T-helper 17 cell (primary cell): Measurements from ENCODE around the gene ZWILCH. TPM values are rescaled to one million over a fixed set of nuclear protein-coding genes. Genes with fewer than 3 reads are reported as not detected.
"Not testable (repeated sequence)": the region's sequence is repeated elsewhere in the genome, so short reads cannot be mapped to it uniquely, and the experiment has no call there.

Experiments
- ATAC-seq: fragments of 150-1000 bp; cut with Tn5 transposase; 2 replicates; pipeline ENCODE4 v1.10.0; 2021; ENCODE audit warnings: mild to moderate bottlenecking, moderate library complexity
- DNase-seq, 3 donors: peaks; one replicate each; pipeline versions ENCODE4 v3.0.0 to v3.0.0-alpha.2; 2020 to 2021
- H3K9me3 ChIP-seq: one replicate; pipeline ENCODE4 v1.7.0; 2013; ENCODE audit warnings: low read length, mild to moderate bottlenecking; ENCODE audit not compliant: control insufficient read depth, poor library complexity, severe bottlenecking
- H3K27ac Mint-ChIP-seq: one replicate; pipeline ENCODE4 v1.8.0; 2022; ENCODE audit warnings: mild to moderate bottlenecking, moderate library complexity, mixed read lengths
- H3K27me3 Mint-ChIP-seq: one replicate; pipeline ENCODE4 v1.8.0; 2022; ENCODE audit warnings: mixed read lengths
- H3K36me3 Mint-ChIP-seq: one replicate; pipeline ENCODE4 v1.8.0; 2022; ENCODE audit warnings: low read depth, mixed read lengths
- H3K4me1 Mint-ChIP-seq: one replicate; pipeline ENCODE4 v1.8.0; 2022; ENCODE audit warnings: mild to moderate bottlenecking, mixed read lengths
- H3K4me3 Mint-ChIP-seq: one replicate; pipeline ENCODE4 v1.8.0; 2022; ENCODE audit warnings: mild to moderate bottlenecking, moderate library complexity, mixed read lengths
- total RNA-seq, 4 donors: library from RNA in 2 of 4; stranded (reverse) in 2 of 4; gene quantifications; one replicate each; pipeline ENCODE4 v1.2.3 and lab custom pipeline; 2022 to 2026

Gene ZWILCH
- total RNA-seq, 2 donors from 2014 or later: 5.6 to 10.5 TPM

DNA sequence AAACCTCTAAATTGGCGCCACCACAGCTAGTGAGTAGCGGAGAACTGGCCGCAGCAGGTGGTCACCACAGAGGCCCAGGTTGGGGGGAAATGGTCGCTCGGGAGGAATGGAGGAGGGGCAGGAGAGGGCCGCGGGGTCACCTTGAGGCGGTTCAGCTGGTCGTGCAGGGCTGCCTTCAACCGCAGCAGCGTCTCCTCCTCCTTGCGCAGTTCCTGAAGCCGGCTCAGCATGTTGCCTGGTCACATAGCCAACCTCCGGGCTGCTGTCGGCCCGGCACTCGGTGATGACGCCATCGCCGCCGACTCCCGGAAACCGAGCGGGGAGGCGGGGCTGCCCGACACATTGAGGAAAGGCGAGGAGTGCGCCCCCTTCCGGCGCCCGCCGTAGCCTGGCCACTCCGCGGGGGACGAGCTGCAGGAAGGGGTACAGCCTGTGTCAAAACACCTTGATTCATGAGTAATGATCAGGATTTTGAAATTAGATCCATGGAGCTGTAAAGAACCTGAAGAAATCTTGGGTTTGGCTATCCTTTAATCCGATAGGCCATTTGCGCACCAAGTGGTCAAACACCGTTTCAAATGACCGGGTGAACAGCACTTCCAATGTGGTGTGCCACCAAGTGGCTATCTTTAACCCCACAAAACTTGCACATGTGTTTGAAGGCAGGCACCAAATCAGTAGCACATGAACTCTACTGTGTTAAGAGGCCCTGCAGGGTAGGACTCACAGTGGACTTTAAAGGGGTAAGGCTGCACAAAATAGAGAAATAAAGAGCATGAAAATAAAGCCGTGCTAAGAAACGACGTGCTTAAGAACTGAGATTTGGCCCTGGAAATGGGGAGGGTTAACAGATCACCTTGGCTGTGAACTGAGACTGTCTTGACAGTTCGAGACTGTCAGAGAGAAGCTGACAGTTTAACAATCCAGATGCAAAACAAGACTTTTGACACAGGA is 7.3 kb upstream of the ZWILCH start, which contains the start of gene SNAPC5:
TSS of gene SNAPC5 (minus strand) at position 261 of the 954 bp plus-strand sequence. CDS start at position 230, 31 bp downstream.
- DNase-seq: peak; percentile 94 to 98 (median 96)
- Mint-ChIP-seq H3K4me1 (peaks cover 30% of the 10 kb centered on the region), H3K27me3 (no peaks in the 10 kb centered on the region), H3K27ac (peak within 1 kb of the TSS; percentile 95), H3K4me3 (peak within 1 kb of the TSS; percentile 92), H3K36me3 (peaks cover 8% of the 10 kb centered on the region)
- peak; percentile 93 for ATAC-seq
- H3K9me3 ChIP-seq: no peaks in the 10 kb centered on the region

DNA sequence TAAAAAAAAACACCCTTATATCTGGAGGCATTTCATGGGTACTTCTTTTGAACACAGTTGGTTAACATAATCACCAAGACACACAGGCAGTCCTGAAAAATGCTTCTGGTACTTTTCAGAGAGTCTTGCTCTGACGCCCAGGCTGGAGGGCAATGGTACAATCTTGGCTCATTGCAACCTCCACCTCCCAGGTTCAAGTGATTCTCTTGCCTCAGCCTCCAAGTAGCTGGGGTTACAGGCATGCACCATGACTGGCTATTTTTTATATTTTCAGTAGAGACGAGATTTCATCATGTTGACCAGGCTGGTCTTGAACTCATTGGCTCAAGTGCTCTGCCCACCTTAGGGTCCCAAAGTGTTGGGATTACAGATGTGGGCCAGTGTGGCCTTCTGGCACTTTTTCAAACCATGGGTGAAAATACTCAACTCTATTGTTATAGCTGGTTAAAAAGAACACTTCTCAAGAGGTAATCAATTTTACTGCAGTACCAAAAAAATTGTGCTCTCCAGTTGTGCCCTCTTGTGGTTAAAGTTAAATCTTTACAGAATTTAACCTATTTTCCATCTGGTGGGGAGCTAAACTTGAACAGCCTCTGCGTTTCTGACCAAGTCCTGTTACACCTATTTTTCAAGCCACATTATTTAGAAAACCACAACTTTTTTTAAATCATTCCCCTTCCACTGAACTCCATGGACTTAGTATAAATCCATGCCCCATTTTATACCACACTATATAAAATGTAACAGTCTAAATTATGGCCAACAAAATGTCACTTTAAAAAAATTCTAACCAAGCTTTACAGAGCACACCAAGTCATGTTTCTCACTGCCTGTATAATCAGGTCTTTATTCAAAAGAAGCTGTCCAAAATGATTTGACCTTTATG is 6.4 kb upstream of the ZWILCH start:
- ATAC-seq: no peak
- Mint-ChIP-seq H3K27ac (peak overlapping the region; percentile 95), H3K36me3 (peaks cover 6% of the 10 kb centered on the region), H3K4me1 (peaks cover 38% of the 10 kb centered on the region), H3K27me3 (no peaks in the 10 kb centered on the region), H3K4me3 (no peak overlapping the region)
- no peak for DNase-seq
- H3K9me3 ChIP-seq: no peaks in the 10 kb centered on the region

DNA sequence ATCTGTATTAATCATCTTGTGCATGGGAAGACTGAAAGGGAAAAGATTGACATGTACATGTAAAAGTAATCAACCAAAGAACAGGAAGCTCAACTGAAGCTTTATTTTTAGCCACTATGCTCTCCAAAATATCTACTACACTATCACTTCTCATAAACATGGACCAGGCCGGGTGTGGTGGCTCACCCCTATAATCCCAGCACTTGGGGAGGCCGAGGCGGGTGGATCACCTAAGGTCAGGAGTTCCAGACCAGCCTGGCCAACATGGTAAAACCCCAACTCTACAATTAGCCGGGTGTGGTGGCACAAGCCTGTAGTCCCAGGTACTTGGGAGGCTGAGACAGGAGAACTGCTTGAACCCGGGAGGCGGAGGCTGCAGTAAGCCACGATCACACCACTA is 4.8 kb upstream of the ZWILCH start:
- not testable (repeated sequence) for H3K9me3 ChIP-seq, H3K36me3 Mint-ChIP-seq, DNase-seq, H3K27me3 Mint-ChIP-seq, ATAC-seq
- Mint-ChIP-seq H3K4me3 (peak overlapping the region; percentile 25), H3K27ac (peak overlapping the region; percentile 95), H3K4me1 (peaks cover 41% of the 10 kb centered on the region)

GRCh38 chr15:66502491-66502890 is 2.6 kb upstream of the ZWILCH start:
- ATAC-seq (no peak), DNase-seq (no peak)
- H3K27me3 Mint-ChIP-seq: no peaks in the 10 kb centered on the region
- peaks cover 9% of the 10 kb centered on the region for H3K36me3 Mint-ChIP-seq
- peak overlapping the region; percentile 99 for H3K4me3 Mint-ChIP-seq
- H3K9me3 ChIP-seq: no peaks in the 10 kb centered on the region
- H3K27ac Mint-ChIP-seq: peak overlapping the region; percentile 99
- peaks cover 39% of the 10 kb centered on the region for H3K4me1 Mint-ChIP-seq

DNA sequence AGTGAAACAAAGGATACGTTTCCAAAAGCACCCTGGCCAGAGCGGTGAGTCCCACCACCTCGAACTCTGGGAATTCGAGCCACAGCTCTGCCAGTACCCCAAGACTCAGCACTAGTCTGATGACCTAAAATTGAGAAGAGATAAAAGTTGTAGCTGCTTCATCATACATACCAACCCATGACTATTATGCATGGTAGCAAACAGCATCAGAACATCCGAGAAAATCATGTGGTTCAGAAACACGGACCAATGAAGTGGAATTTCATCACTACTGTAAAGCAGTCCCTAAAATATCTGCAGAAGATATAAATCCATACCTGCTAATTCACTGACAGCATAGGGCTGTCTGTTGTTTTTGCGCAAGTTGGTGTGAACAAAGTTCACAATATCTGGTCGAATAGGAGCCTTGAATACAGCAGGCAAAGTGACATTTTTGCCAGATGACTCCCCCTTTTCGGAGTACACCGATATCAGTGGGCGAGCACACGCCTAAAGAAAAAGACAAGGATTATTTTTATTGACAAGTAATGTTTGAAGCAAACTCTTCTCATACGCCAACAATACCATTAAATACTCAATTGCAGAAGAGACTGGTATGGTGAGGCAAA is 2.0 kb upstream of the ZWILCH start:
- not testable (repeated sequence) for DNase-seq, H3K9me3 ChIP-seq, H3K27me3 Mint-ChIP-seq, H3K36me3 Mint-ChIP-seq, ATAC-seq
- Mint-ChIP-seq H3K27ac (peak overlapping the region; percentile 99), H3K4me1 (peaks cover 34% of the 10 kb centered on the region), H3K4me3 (peak overlapping the region; percentile 99)

DNA sequence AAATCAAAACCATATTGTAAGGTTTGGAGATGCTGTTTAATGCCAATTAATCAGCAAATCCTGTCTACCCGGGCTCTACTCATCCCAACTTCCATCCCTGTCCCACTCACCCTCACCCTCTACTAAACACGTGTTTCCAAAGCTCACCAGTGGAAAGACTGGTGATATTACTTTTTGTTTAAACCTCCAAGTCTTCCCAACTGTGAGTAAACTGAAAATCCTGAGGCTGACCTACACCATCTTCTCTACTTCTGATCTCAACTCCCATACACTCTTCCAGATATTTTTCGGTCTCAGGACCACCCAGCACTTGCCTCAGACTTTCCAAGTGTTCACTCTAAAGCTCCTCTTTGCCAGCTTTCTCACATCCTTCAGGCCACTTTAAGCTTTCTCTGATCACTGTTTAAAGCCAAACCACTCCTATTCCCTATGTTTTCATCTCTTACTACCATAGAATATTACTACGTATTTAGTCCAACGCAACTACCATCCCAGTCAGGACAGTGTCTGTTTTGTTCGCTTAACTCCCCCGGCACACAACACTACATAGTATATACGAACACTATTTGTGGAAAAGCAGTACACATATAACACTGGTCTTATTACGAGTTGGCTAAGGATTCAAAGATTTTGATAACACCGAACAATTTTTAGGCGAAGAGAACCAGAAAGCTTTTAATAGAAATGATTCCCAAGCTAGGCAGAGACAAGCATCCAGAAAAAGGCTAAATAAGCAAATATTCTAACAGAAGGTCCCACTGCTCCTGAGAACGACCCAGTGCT is 1.2 kb upstream of the ZWILCH start:
- Mint-ChIP-seq H3K4me1 (peaks cover 34% of the 10 kb centered on the region), H3K36me3 (peaks cover 9% of the 10 kb centered on the region), H3K27me3 (no peaks in the 10 kb centered on the region), H3K4me3 (peak overlapping the region; percentile 99), H3K27ac (peak overlapping the region; percentile 99)
- ATAC-seq: no peak
- DNase-seq: no peak
- H3K9me3 ChIP-seq: no peaks in the 10 kb centered on the region

GRCh38 chr15:66505430-66505811 is 295 bp downstream of the ZWILCH start:
- Mint-ChIP-seq H3K27ac (peak overlapping the region; percentile 99), H3K36me3 (peaks cover 5% of the 10 kb centered on the region), H3K4me1 (peaks cover 27% of the 10 kb centered on the region), H3K4me3 (peak overlapping the region; percentile 99), H3K27me3 (no peaks in the 10 kb centered on the region)
- H3K9me3 ChIP-seq: no peaks in the 10 kb centered on the region
- DNase-seq (no peak), ATAC-seq (peak; percentile 15)

DNA sequence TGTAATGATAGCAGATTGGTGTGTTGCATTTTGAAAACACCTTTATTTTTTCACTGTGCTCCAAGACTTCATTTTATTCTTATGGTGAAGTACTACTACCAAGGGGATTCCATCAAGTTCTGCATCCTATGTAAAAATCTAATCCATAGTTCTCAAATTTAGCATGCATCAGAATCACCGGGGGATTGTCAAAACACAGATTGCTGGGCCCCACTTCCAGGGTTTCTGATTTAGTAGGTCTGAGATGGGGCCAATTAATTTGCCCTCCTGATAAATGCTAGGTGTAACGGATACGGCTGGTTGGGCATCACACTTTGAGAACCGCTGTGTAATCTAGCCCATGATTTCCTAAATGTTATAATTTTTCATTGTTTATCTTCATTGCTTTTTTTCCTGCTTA is 692 bp downstream of the ZWILCH start:
- Mint-ChIP-seq H3K4me1 (peaks cover 27% of the 10 kb centered on the region), H3K27ac (peak overlapping the region; percentile 99), H3K4me3 (peak overlapping the region; percentile 99), H3K27me3 (no peaks in the 10 kb centered on the region), H3K36me3 (peaks cover 5% of the 10 kb centered on the region)
- no peak for DNase-seq
- ATAC-seq: no peak
- H3K9me3 ChIP-seq: no peaks in the 10 kb centered on the region

DNA sequence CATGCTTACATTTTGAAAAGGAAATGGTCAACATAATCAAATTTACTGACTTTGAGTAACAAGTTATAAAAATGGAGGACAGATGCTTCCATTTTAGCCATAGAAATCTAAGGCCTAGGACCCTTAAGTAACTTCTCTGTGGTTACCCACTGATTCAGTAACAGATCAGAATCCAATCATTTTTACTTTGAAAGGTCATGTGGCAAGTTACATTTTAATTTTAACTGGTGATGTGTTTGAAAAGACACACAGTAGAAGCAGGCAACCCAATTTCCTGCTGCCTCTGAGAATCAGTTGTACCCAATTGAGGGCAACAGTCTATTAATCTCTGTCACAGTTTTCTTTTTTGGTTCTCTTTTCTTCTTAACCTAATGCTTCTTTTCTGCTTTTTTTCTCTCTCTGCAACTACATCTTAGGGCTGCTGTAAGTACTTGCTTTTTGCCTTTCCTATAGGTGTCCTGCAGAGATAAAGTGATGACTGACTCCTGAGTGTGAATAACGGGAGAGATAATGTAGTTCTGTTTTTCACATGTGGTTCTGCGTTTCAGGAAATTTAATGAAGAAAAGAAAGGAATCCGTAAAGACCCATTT is 3.3 kb downstream of the ZWILCH start:
- no peak for ATAC-seq
- peaks cover 21% of the 10 kb centered on the region for H3K4me1 Mint-ChIP-seq
- H3K27ac Mint-ChIP-seq: no peak overlapping the region
- DNase-seq: no peak
- H3K9me3 ChIP-seq: no peaks in the 10 kb centered on the region
- H3K4me3 Mint-ChIP-seq: no peak overlapping the region
- H3K36me3 Mint-ChIP-seq: peaks cover 5% of the 10 kb centered on the region
- H3K27me3 Mint-ChIP-seq: no peaks in the 10 kb centered on the region

DNA sequence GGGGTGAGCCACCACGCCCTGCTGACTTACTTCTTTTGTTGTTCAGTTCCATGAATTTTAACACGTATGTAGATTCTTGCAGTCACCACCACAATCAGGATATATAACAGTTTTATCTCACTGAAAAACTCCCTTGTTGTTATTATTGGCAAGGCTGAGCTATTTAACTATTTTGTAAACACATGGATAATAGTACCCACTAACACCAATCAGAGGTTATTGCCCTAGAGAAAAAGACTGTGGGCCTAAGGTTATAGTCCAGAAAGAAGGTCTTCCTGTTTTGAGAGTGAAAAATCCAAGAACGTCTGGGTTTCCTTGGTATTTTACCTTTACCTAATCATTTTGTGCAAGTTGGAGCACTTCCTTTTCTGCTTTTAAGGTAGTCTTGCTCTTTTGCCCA is 9.5 kb downstream of the ZWILCH start:
- Mint-ChIP-seq H3K27me3 (no peaks in the 10 kb centered on the region), H3K36me3 (peaks cover 2% of the 10 kb centered on the region), H3K27ac (no peak overlapping the region), H3K4me1 (peaks cover 4% of the 10 kb centered on the region), H3K4me3 (no peak overlapping the region)
- DNase-seq (no peak), ATAC-seq (no peak)
- no peaks in the 10 kb centered on the region for H3K9me3 ChIP-seq

DNA sequence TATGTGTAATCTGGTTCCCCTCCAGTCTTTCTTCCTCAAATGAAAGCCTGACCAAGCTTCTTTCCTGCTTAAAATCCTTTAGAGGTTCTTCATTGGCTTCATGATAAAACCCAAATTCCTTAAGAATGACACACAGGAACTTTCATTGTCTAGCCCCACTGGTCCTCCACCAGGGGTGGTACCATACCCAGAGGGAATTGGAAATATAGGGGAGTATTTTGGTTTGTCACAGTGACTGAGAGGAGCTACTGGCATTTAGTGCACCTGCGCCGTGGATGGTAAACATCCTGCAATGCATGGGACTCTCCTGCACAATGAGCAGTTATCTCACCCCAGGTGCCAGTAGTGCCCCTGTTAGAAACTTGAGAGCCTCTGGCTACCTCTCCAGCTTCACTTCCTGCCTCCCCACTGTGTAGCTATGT is 10.8 kb downstream of the ZWILCH start:
- H3K4me3 Mint-ChIP-seq: no peak overlapping the region
- no peaks in the 10 kb centered on the region for H3K27me3 Mint-ChIP-seq
- peaks cover 4% of the 10 kb centered on the region for H3K4me1 Mint-ChIP-seq
- no peak for DNase-seq
- no peak overlapping the region for H3K27ac Mint-ChIP-seq
- no peak for ATAC-seq
- no peaks in the 10 kb centered on the region for H3K9me3 ChIP-seq
- peaks cover 2% of the 10 kb centered on the region for H3K36me3 Mint-ChIP-seq

DNA sequence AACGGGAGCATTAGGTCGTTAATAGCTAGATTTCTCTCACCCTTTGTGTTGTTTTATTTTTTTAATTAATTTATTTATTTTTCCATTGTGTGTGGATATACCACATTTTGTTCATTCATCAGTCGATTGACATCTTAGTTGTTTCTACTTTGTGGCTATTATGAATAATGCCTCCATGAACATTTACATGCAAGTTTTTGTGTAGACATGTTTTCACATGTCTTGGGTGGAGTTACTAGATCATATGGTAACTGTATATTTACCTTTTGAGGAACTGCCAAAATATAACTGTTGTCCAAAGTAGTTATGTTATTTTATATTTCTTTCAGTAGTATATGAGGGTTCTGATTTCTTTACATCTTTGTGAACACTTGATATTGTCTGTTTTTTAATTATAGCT is 18.8 kb downstream of the ZWILCH start:
- no peak overlapping the region for H3K4me3 Mint-ChIP-seq
- ATAC-seq (no peak), DNase-seq (no peak)
- H3K9me3 ChIP-seq: no peaks in the 10 kb centered on the region
- H3K4me1 Mint-ChIP-seq: peaks cover 11% of the 10 kb centered on the region
- H3K27me3 Mint-ChIP-seq: no peaks in the 10 kb centered on the region
- H3K27ac Mint-ChIP-seq: peak overlapping the region; percentile 49
- H3K36me3 Mint-ChIP-seq: peaks cover 7% of the 10 kb centered on the region
